Body of pancreas (tissue), 4 donors: ENCODE results near the gene APPBP2. TPM values are rescaled to one million over a fixed set of nuclear protein-coding genes. Genes with fewer than 3 reads are reported as not detected.

Source experiments
- ATAC-seq: fragments of 150-250 bp; one replicate; pipeline ENCODE4 v1.9.1; 2016
- DNase-seq, 4 donors: peaks; one replicate each; pipeline ENCODE4 v3.0.0-alpha.2; 2019
- H3K27ac ChIP-seq, 4 donors: fragments of 200-600 bp; sonication (generic); 1 replicate in 3 of 4; 2 replicates in 1 of 4; pipeline versions ENCODE4 v1.5.1 to v1.6.1; 2016 to 2019; ENCODE audit warnings: mild to moderate bottlenecking in 1 of 4, mixed read lengths in 1 of 4, moderate library complexity in 1 of 4
- H3K27me3 ChIP-seq, 2 donors: fragments of 200-600 bp; sonication (generic); one replicate each; pipeline ENCODE4 v1.6.0; 2016; ENCODE audit warnings: mild to moderate bottlenecking in 1 of 2
- H3K36me3 ChIP-seq, 2 donors: fragments of 200-600 bp; sonication (generic); replicated peaks in 1 of 2; 2 replicates each; pipeline ENCODE4 v1.5.1; 2016; ENCODE audit warnings: low read depth in 2 of 2; ENCODE audit not compliant: insufficient read depth in 1 of 2
- H3K4me1 ChIP-seq: fragments of 200-600 bp; sonication (generic); one replicate; pipeline ENCODE4 v1.6.0; 2016
- H3K4me3 ChIP-seq, 2 donors: fragments of 200-600 bp; sonication (generic); 1 replicate in 1 of 2; 2 replicates in 1 of 2; pipeline ENCODE4 v1.5.1; 2016 to 2019
- H3K9me3 ChIP-seq, 3 donors: fragments of 200-600 bp; sonication (generic); 1 replicate in 2 of 3; 2 replicates in 1 of 3; pipeline ENCODE4 v1.5.1; 2016
- POLR2A ChIP-seq, 3 donors: fragments of 450-650 bp; IDR thresholded peaks; one replicate each; pipeline ENCODE4 v1.6.1; 2016; ENCODE audit warnings: antibody characterized with exemption in 3 of 3, mild to moderate bottlenecking in 2 of 3
- WGBS, 2 donors: methylation state at CpG; one replicate each; pipeline ENCODE4 v1.1.5; 2017; 5-methylcytosine and 5-hydroxymethylcytosine counted together
- intact Hi-C: fragments of 100-400 bp; cut with DNase I; formaldehyde crosslinking; loops from one replicate; pipeline ENCODE4 v1.15.1; 2023
- total RNA-seq, 2 donors: library from RNA; depleted of rRNA; stranded (reverse); fragments of >200 nt; gene quantifications; one replicate each; pipeline ENCODE4 v1.1.0, GENCODE V29; 2016
- TF ChIP-seq, protein P1 (sequence below), 7 experiments: fragments of 450-650 bp in 4 of 7; fragments of 200-600 bp in 3 of 7; sonication (generic) in 3 of 7; IDR thresholded peaks; one replicate each; pipeline ENCODE4 v1.5.1; 2016 to 2019; ENCODE audit warnings: antibody characterized with exemption in 7 of 7

The APPBP2 gene
- total RNA-seq, 2 donors from 2014 or later: 10.9 to 15.3 TPM

- peaks cover 7 to 16% of the 10 kb centered on the region in 2 donors for H3K36me3 ChIP-seq
- no peaks in the 10 kb centered on the region for H3K27me3 ChIP-seq
- ATAC-seq: no peak
- no peaks in the 10 kb centered on the region for H3K9me3 ChIP-seq
- intact Hi-C loops: no loop called here
- no peak overlapping the region for H3K27ac ChIP-seq
- H3K4me1 ChIP-seq: no peaks in the 10 kb centered on the region
- TF ChIP-seq, protein P1, sequence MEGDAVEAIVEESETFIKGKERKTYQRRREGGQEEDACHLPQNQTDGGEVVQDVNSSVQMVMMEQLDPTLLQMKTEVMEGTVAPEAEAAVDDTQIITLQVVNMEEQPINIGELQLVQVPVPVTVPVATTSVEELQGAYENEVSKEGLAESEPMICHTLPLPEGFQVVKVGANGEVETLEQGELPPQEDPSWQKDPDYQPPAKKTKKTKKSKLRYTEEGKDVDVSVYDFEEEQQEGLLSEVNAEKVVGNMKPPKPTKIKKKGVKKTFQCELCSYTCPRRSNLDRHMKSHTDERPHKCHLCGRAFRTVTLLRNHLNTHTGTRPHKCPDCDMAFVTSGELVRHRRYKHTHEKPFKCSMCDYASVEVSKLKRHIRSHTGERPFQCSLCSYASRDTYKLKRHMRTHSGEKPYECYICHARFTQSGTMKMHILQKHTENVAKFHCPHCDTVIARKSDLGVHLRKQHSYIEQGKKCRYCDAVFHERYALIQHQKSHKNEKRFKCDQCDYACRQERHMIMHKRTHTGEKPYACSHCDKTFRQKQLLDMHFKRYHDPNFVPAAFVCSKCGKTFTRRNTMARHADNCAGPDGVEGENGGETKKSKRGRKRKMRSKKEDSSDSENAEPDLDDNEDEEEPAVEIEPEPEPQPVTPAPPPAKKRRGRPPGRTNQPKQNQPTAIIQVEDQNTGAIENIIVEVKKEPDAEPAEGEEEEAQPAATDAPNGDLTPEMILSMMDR (IDR thresholded peaks at IDR 0.05): no peak
- no peak for TF ChIP-seq POLR2A (IDR thresholded peaks at IDR 0.05)
- DNase-seq: no peak
- no peak overlapping the region for H3K4me3 ChIP-seq
- 95 to 98% methylated on average over 2 of the region's 2 CpGs for WGBS, 2 donors
Measured at GRCh38 chr17:60457148-60457547, 68.9 kb downstream of the APPBP2 start.

DNA sequence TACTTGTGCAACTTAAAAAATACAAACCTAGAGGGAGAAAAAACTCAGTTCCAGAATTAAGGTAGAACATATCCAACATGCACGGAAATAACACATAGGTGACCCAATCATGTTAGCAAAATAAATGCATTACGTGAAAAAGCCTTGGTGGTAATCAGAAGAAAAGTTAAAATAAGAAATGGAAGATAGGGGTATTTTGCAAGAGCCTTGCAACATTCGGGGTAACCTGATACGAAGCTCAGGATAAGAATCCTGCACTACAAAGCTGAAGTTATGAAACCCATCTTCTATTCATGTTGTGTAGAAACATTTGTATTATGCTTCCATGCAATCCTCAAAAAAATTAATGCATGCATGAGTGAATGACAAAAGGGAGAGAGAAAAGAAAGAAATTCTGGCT, 70.7 kb downstream of the APPBP2 start:
- Histone ChIP-seq H3K4me1 (no peaks in the 10 kb centered on the region), H3K4me3 (no peak overlapping the region), H3K36me3 (peaks cover 7 to 18% of the 10 kb centered on the region in 2 donors), H3K27ac (no peak overlapping the region), H3K27me3 (no peaks in the 10 kb centered on the region), H3K9me3 (no peaks in the 10 kb centered on the region)
- no peak for ATAC-seq
- TF ChIP-seq POLR2A (IDR thresholded peaks at IDR 0.05): no peak
- TF ChIP-seq, protein P1 (IDR thresholded peaks at IDR 0.05): no peak
- intact Hi-C loops: no loop called here
- no peak for DNase-seq
- 66 to 84% methylated on average over 4 of the region's 4 CpGs for WGBS, 2 donors

- H3K9me3 ChIP-seq: no peaks in the 10 kb centered on the region
- H3K27me3 ChIP-seq: no peaks in the 10 kb centered on the region
- peaks cover 7 to 23% of the 10 kb centered on the region in 2 donors for H3K36me3 ChIP-seq
- no peak overlapping the region for H3K27ac ChIP-seq
- no peak overlapping the region for H3K4me3 ChIP-seq
- no peak for DNase-seq
- intact Hi-C loops: no loop called here
- ATAC-seq: no peak
- no peaks in the 10 kb centered on the region for H3K4me1 ChIP-seq
- TF ChIP-seq, protein P1 (IDR thresholded peaks at IDR 0.05): no peak
- no peak for TF ChIP-seq POLR2A (IDR thresholded peaks at IDR 0.05)
Measured at GRCh38 chr17:60451965-60452364, 74.1 kb downstream of the APPBP2 start.

DNA sequence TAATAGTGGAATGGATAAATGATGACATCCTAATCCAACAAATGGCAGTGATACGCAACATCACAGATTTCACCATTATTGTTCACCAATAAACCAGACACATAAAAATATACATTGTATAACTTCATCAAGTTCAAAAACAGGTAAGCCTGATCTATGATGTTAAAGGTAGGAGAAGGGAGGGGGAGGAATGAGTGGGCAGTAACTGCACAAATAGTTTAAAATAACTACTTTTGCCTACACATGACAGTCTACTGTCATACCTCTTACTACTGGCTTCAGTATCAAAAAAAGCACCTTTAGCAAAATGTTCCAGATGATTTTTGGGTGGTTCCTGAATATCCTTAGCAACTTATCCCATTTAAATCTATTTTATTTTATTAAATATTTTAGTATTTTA, 75.0 kb downstream of the APPBP2 start:
- intact Hi-C loops: no loop called here
- H3K27me3 ChIP-seq: no peaks in the 10 kb centered on the region
- no peak overlapping the region for H3K27ac ChIP-seq
- 90 to 100% methylated on average over 1 of the region's 1 CpG for WGBS, 2 donors
- no peaks in the 10 kb centered on the region for H3K4me1 ChIP-seq
- peaks cover 7 to 26% of the 10 kb centered on the region in 2 donors for H3K36me3 ChIP-seq
- H3K4me3 ChIP-seq: no peak overlapping the region
- DNase-seq: no peak
- ATAC-seq: no peak
- H3K9me3 ChIP-seq: no peaks in the 10 kb centered on the region
- TF ChIP-seq POLR2A (IDR thresholded peaks at IDR 0.05): no peak
- TF ChIP-seq, protein P1 (IDR thresholded peaks at IDR 0.05): no peak

- intact Hi-C loops: no loop called here
- H3K27me3 ChIP-seq: no peaks in the 10 kb centered on the region
- TF ChIP-seq, protein P1 (IDR thresholded peaks at IDR 0.05): no peak
- TF ChIP-seq POLR2A (IDR thresholded peaks at IDR 0.05): no peak
- H3K4me1 ChIP-seq: no peaks in the 10 kb centered on the region
- peaks cover 0 to 13% of the 10 kb centered on the region in 2 donors for H3K36me3 ChIP-seq
- DNase-seq (no peak), ATAC-seq (no peak)
- no peaks in the 10 kb centered on the region for H3K9me3 ChIP-seq
- H3K4me3 ChIP-seq: no peak overlapping the region
- 95 to 96% methylated on average over 8 of the region's 8 CpGs for WGBS, 2 donors
- no peak overlapping the region for H3K27ac ChIP-seq
Measured at GRCh38 chr17:60447375-60447774, 78.7 kb downstream of the APPBP2 start.
